Stomach (tissue), 9 donors: Measurements from ENCODE around the gene KIF6. TPM values are rescaled to one million over a fixed set of nuclear protein-coding genes. Genes with fewer than 3 reads are reported as not detected.

Source experiments
- DNase-seq, 2 donors: peaks; one replicate each; pipeline versions ENCODE4 v3.0.0 to v3.0.0-alpha.2; 2013 to 2019
- H3K27ac ChIP-seq, 5 donors: fragments of 200-600 bp in 4 of 5; sonication (generic) in 4 of 5; one replicate each; pipeline ENCODE4 v1.5.1; 2013 to 2019; ENCODE audit warnings: mild to moderate bottlenecking in 1 of 5, moderate library complexity in 1 of 5
- H3K27me3 ChIP-seq, 3 donors: fragments of 200-600 bp; sonication (generic); one replicate each; pipeline ENCODE4 v1.5.1; 2017 to 2019; ENCODE audit warnings: mixed run types in 1 of 3
- H3K36me3 ChIP-seq, 4 donors: fragments of 200-600 bp; sonication (generic); 1 replicate in 3 of 4; 2 replicates in 1 of 4; pipeline ENCODE4 v1.5.1; 2016 to 2019
- H3K4me1 ChIP-seq, 4 donors: fragments of 200-600 bp; sonication (generic); one replicate each; pipeline ENCODE4 v1.5.1; 2016 to 2019
- H3K4me3 ChIP-seq, 4 donors: fragments of 200-600 bp; sonication (generic) in 3 of 4; one replicate each; pipeline ENCODE4 v1.5.1; 2016 to 2019; ENCODE audit warnings: mild to moderate bottlenecking in 1 of 4
- H3K9me3 ChIP-seq, 4 donors: fragments of 200-600 bp; sonication (generic); one replicate each; pipeline ENCODE4 v1.5.1; 2016 to 2019
- CTCF ChIP-seq, 7 experiments: fragments of 450-650 bp in 4 of 7; fragments of 200-600 bp in 3 of 7; sonication (generic) in 3 of 7; IDR thresholded peaks; one replicate each; pipeline ENCODE4 v1.5.1; 2016 to 2019; ENCODE audit warnings: antibody characterized with exemption in 7 of 7, control low read depth in 2 of 7, mild to moderate bottlenecking in 1 of 7
- EP300 ChIP-seq: sonication (generic); formaldehyde crosslinking; IDR thresholded peaks from one replicate; pipeline ENCODE4 v1.6.1; 2017; ENCODE audit warnings: antibody characterized with exemption
- POLR2A ChIP-seq, 4 donors: fragments of 450-650 bp; IDR thresholded peaks; one replicate each; pipeline ENCODE4 v1.6.1; 2016; ENCODE audit warnings: antibody characterized with exemption in 4 of 4, control low read depth in 2 of 4, mild to moderate bottlenecking in 1 of 4, moderate library complexity in 1 of 4
- POLR2AphosphoS5 ChIP-seq, 3 donors: sonication (generic); formaldehyde crosslinking; IDR thresholded peaks; one replicate each; pipeline ENCODE4 v1.6.1; 2016; ENCODE audit warnings: antibody characterized with exemption in 3 of 3
- WGBS, 5 donors: extraction: QIAGEN DNeasy Blood & Tissue Kit in 3 of 5; methylation state at CpG; one replicate each; pipeline versions ENCODE4 v1.1.5 to v1.1.7; 2013 to 2018; 5-methylcytosine and 5-hydroxymethylcytosine counted together
- intact Hi-C: fragments of 100-400 bp; cut with DNase I; formaldehyde crosslinking; loops from one replicate; pipeline ENCODE4 v1.15.1; 2023; ENCODE audit warnings: low total_unique reads
- polyA plus RNA-seq, 3 donors: library from polyadenylated mRNA; stranded (reverse); fragments of 200-250 nt; gene quantifications; one replicate each; pipeline ENCODE4 v1.2.3, GENCODE V29; 2013
- total RNA-seq, 5 donors: library from RNA; depleted of rRNA; stranded (reverse); fragments of >200 nt; gene quantifications; one replicate each; pipeline versions ENCODE4 v1.1.0 to v1.2.3, GENCODE V29; 2014 to 2016
- donor health status: healthy with polysubstance abuse.
- donor health status: Bipolar disorder and iron deficiency.
- donor health status: healthy.

The KIF6 gene
- total and polyA plus RNA-seq, 8 donors: 0.25 to 9.8 (median 0.37) TPM; not detected in 3

- H3K9me3 ChIP-seq: no peaks in the 10 kb centered on the region
- whole genome bisulfite sequencing, 5 donors: 85 to 98% (median 92%) methylated on average over 3 of the region's 3 CpGs
- intact Hi-C loops: no loop called here
- DNase-seq: no peak
- peaks cover 0 to 32% (median 6%) of the 10 kb centered on the region in 4 donors for H3K4me1 ChIP-seq
- H3K27me3 ChIP-seq: no peaks in the 10 kb centered on the region
- no peaks in the 10 kb centered on the region for H3K36me3 ChIP-seq
- H3K4me3 ChIP-seq: no peak overlapping the region
- TF ChIP-seq EP300: no peak
- no peak for TF ChIP-seq POLR2A (IDR thresholded peaks at IDR 0.05)
- no peak for TF ChIP-seq CTCF (IDR thresholded peaks at IDR 0.05)
- TF ChIP-seq POLR2AphosphoS5 (IDR thresholded peaks at IDR 0.05): no peak
- H3K27ac ChIP-seq: no peak overlapping the region
Measured at GRCh38 chr6:39424831-39425230, 300.4 kb downstream of the KIF6 start.

- Histone ChIP-seq H3K9me3 (no peaks in the 10 kb centered on the region), H3K4me3 (no peak overlapping the region), H3K27me3 (no peaks in the 10 kb centered on the region), H3K27ac (peak overlapping the region in 2 of 5 donors; percentile 41 to 78), H3K36me3 (no peaks in the 10 kb centered on the region), H3K4me1 (peaks cover 0 to 32% (median 6%) of the 10 kb centered on the region in 4 donors)
- 48 to 67% (median 59%) methylated on average over 6 of the region's 6 CpGs for WGBS, 5 donors
- intact Hi-C loops: no loop called here
- DNase-seq: no peak
- TF ChIP-seq POLR2AphosphoS5 (IDR thresholded peaks at IDR 0.05) (no peak), CTCF (IDR thresholded peaks at IDR 0.05) (no peak), POLR2A (IDR thresholded peaks at IDR 0.05) (no peak), EP300 (no peak)
Measured at GRCh38 chr6:39422238-39422637, 303.0 kb downstream of the KIF6 start.

GRCh38 chr6:39421383-39422225 lies 303.6 kb downstream of the KIF6 start:
- intact Hi-C loops: no loop called here
- H3K4me1 ChIP-seq: peaks cover 0 to 32% (median 5%) of the 10 kb centered on the region in 4 donors
- H3K27ac ChIP-seq: peak overlapping the region in 2 of 5 donors; percentile 41 to 78

More at GRCh38 chr6:39421383-39422225, 303.6 kb downstream of the KIF6 start:
- no peak for DNase-seq
- TF ChIP-seq CTCF (IDR thresholded peaks at IDR 0.05): no peak
- no peak for TF ChIP-seq EP300
- TF ChIP-seq POLR2A (IDR thresholded peaks at IDR 0.05): no peak
- no peak for TF ChIP-seq POLR2AphosphoS5 (IDR thresholded peaks at IDR 0.05)
- WGBS, 5 donors: 78 to 85% (median 82%) methylated on average over 11 of the region's 11 CpGs
- H3K9me3 ChIP-seq: no peaks in the 10 kb centered on the region
- no peaks in the 10 kb centered on the region for H3K36me3 ChIP-seq
- no peaks in the 10 kb centered on the region for H3K27me3 ChIP-seq
- H3K4me3 ChIP-seq: no peak overlapping the region
